Thyroid gland (tissue), 4 donors: ENCODE data around the gene TRABD2A.

Experiments used
- CTCF ChIP-seq, 6 experiments: fragments of 200-600 bp in 3 of 6; fragments of 450-650 bp in 3 of 6; sonication (generic) in 3 of 6; IDR thresholded peaks; one replicate each; pipeline ENCODE4 v1.5.1; 2016 to 2019; ENCODE audit warnings: antibody characterized with exemption in 6 of 6, mild to moderate bottlenecking in 2 of 6, inconsistent platforms in 1 of 6, moderate library complexity in 1 of 6
- POLR2A ChIP-seq, 2 donors: fragments of 450-650 bp; IDR thresholded peaks; one replicate each; pipeline ENCODE4 v1.6.1; 2017; ENCODE audit warnings: antibody characterized with exemption in 2 of 2, mild to moderate bottlenecking in 2 of 2, moderate library complexity in 1 of 2

GRCh38 chr2:84866122-84866521 is 14.8 kb downstream of the TRABD2A start:
- TF ChIP-seq CTCF (IDR thresholded peaks at IDR 0.05): no peak
- no peak for TF ChIP-seq POLR2A (IDR thresholded peaks at IDR 0.05)
